Gastroesophageal sphincter (tissue), 3 donors: Measurements from ENCODE around the gene NFKBIL1.

Source experiments
- CTCF ChIP-seq, 4 experiments: fragments of 200-600 bp in 2 of 4; fragments of 450-650 bp in 2 of 4; sonication (generic) in 1 of 4; IDR thresholded peaks; one replicate each; pipeline ENCODE4 v1.5.1; 2017 to 2019; ENCODE audit warnings: antibody characterized with exemption in 4 of 4, mild to moderate bottlenecking in 2 of 4, moderate library complexity in 2 of 4
- EP300 ChIP-seq: sonication (generic); formaldehyde crosslinking; IDR thresholded peaks from one replicate; pipeline ENCODE4 v1.6.1; 2017; ENCODE audit warnings: antibody characterized with exemption, mild to moderate bottlenecking
- POLR2A ChIP-seq, 2 donors: fragments of 450-650 bp; IDR thresholded peaks; one replicate each; pipeline ENCODE4 v1.6.1; 2017; ENCODE audit warnings: antibody characterized with exemption in 2 of 2, mild to moderate bottlenecking in 2 of 2, moderate library complexity in 1 of 2
- POLR2AphosphoS5 ChIP-seq: sonication (generic); formaldehyde crosslinking; IDR thresholded peaks from one replicate; pipeline ENCODE4 v1.6.1; 2017; ENCODE audit warnings: antibody characterized with exemption

DNA sequence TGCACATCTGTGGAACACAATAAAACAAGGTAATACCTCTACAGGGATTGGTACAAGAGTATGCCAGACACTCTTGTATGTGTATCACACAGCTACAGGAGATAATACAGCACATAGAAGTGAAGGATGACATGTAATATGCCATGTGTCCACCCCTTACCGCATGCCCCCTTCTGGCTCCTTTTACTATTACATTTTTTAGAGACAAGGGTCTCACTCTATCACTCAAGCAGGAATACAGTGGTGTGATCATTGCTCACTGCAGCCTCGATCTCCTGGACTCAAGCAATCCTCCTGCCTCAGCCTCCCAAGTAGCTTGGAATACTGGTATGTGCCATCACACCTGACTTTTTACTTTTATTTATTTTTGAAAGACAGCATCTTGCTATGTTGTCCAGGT is 49.6 kb downstream of the NFKBIL1 start:
- peak in 2 of 4 experiments; percentile 21 to 25 for TF ChIP-seq CTCF (IDR thresholded peaks at IDR 0.05)
- TF ChIP-seq POLR2A (IDR thresholded peaks at IDR 0.05) = no peak
- TF ChIP-seq POLR2AphosphoS5 = no peak
- TF ChIP-seq EP300 = no peak
